Activated naive CD4-positive, alpha-beta T cell treated with anti-CD3 and anti-CD28 coated beads for 36 hours (primary cell): ENCODE measurements around the gene DPP9. TPM values are rescaled to one million over a fixed set of nuclear protein-coding genes. Genes with fewer than 3 reads are reported as not detected.

Experiments
- CTCF ChIA-PET: fragments of 350-600 bp; sonication (Branson Sonifier 250); formaldehyde crosslinking; loops from one replicate; lab custom pipeline; 2021; ENCODE audit warnings: antibody characterized with exemption; lab: Charles Lee
- DNase-seq: peaks from one replicate; pipeline ENCODE4 v3.0.0-alpha.2; 2020
- H3K27ac Mint-ChIP-seq: one replicate; pipeline ENCODE4 v1.8.0; 2021; ENCODE audit warnings: mild to moderate bottlenecking, mixed read lengths
- H3K27me3 Mint-ChIP-seq: one replicate; pipeline ENCODE4 v1.8.0; 2021; ENCODE audit warnings: low read depth, mixed read lengths
- H3K36me3 Mint-ChIP-seq: one replicate; pipeline ENCODE4 v1.8.0; 2021; ENCODE audit warnings: low read depth, mixed read lengths
- H3K4me1 Mint-ChIP-seq: one replicate; pipeline ENCODE4 v1.8.0; 2021; ENCODE audit warnings: low read depth, mixed read lengths
- H3K4me3 Mint-ChIP-seq: one replicate; pipeline ENCODE4 v1.8.0; 2021; ENCODE audit warnings: mild to moderate bottlenecking, moderate library complexity, mixed read lengths
- H3K9me3 Mint-ChIP-seq: one replicate; pipeline ENCODE4 v1.8.0; 2021; ENCODE audit warnings: mixed read lengths
- intact Hi-C: fragments of 100-400 bp; cut with micrococcal nuclease; formaldehyde crosslinking; loops from one replicate; pipeline ENCODE4 v1.15.1; 2023
- total RNA-seq, 2 experiments: library from RNA; stranded (reverse); gene quantifications; one replicate each; pipeline ENCODE4 v1.2.3, GENCODE V29; 2021

DPP9 gene
- total RNA-seq, 2 experiments from 2014 or later: 40.8 to 41.9 TPM

DNA sequence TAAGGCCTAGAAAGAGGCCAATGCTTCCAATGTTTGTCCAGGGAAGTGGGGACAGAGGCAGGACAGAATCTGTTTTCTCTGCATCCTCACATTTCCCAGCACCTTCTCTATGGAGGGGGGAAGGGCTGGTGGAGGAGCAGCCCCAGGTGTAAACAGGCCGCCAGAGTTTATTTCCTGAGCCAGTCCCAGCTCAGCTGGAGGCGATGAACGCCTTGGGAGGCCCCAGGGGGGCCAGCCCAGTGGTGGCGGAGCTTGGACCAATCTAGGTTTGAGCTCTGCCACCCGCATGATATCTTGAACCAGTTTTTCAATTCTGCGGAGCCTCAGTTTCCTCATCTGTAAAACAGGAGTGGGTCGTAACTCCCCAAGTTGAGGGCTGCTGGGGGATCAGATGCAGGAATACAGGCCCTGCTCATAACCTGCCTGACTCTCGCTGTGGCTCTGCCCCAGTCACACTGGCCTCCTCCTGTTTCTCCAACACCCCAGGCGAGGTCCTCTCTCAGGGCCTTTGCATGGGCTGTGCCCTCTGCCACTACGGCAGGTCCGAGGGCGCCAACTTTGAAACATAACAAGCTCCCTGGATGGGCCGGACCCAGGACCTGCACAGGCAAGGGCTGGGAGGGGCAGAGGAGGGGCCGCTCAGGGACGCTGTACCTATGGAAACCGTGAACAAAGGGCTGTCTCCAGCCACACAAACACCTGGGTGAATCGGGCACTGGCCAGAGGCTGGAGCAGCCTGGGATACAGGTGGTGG is 83.2 kb downstream of the DPP9 start:
- DNase-seq: no peak

DNA sequence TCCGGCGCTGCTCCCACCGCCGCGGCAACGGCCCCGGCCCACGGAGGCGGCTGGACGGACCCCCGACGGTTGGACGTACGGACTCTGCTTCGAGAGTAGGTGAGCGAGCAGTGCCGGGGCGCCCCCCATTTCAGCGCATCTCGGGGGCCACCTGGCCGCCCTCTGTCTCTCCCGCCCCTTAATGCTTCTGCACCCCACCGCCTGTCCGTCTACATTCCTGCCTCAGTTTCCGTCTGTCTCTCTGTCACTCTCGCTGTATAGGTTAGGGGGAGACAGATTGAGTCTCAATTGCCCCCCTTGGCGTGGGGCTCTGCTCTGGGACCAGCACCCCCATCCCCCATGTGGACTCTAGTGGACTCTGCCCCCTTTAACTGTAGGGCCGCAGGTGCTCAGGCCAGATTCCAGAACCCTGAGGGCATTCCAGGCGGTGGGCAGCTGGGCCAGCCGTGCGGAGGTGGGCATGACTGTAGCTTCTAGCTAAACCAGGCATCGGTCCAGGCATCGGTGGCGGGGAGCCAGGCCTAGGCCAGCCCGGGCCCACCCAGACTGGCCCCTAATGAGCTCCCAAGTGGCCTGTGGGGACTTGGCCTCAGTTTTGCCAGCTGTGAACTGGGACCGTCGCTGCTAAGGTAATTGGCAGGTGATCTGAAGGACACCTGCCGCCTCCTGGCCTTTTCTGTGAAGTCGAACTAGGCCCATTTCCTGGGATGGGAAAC is 84.0 kb downstream of the DPP9 start:
- Mint-ChIP-seq H3K27me3 (no peaks in the 10 kb centered on the region), H3K4me3 (peak overlapping the region; percentile 80), H3K27ac (peak overlapping the region; percentile 72), H3K9me3 (no peaks in the 10 kb centered on the region), H3K4me1 (peaks cover 35% of the 10 kb centered on the region), H3K36me3 (no peaks in the 10 kb centered on the region)
- CTCF ChIA-PET: interaction anchor here (0.8 to 1.4 kb wide), 4 partner anchors 12 to 75 kb away, joined by 3 to 4 read pairs (median 3); no protein-coding TSS in a partner anchor
- peak; percentile 30 for DNase-seq
- intact Hi-C loops: loop anchor here (1.0 kb wide), 4 partner anchors 31 to 168 kb away; partner anchors contain the start of genes FEM1A and MYDGF

More for the DNA sequence above, 83.2 kb downstream of the DPP9 start:
- no peaks in the 10 kb centered on the region for H3K9me3 Mint-ChIP-seq
- H3K4me3 Mint-ChIP-seq: peak overlapping the region; percentile 80
- no peaks in the 10 kb centered on the region for H3K36me3 Mint-ChIP-seq
- CTCF ChIA-PET: interaction anchor here (0.8 to 1.4 kb wide), 4 partner anchors 11 to 76 kb away, joined by 3 to 4 read pairs (median 3); no protein-coding TSS in a partner anchor
- H3K27me3 Mint-ChIP-seq: no peaks in the 10 kb centered on the region
- intact Hi-C loops: no loop called here
- peak overlapping the region; percentile 77 for H3K27ac Mint-ChIP-seq
- peaks cover 35% of the 10 kb centered on the region for H3K4me1 Mint-ChIP-seq

DNA sequence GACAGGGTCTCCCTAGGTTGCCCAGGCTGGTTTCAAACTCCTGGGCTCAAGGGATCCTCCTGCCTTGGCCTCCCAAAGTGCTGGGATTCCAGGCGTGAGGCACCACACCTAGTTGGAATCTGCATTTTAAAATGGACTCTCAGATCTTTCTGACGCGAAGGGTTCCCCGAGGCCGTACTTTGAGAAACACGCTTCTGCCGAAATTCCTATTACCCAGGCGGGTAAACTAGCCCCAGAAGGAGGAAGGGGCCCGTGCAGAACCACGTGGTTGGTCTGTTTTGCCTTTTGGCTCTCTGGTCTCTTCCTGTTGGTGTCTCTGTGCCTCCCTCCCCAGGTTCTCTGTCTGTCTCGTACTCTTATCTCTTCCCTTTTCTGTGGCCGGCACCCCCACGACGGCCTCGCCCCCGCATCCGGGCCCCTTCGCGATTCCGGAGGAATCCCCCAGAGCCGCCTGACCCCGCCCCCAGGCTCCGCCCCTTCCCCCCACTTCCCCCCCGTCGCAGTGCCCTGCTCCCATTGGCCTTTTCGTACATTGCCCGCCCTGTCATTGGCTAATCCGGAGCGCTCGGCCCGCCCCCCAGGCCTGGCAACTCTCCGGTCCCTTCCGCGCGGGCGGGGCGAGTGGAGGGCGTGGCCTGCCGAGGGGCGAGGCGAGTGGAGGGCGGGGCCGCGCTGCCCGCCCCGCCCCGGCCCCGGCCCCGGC is 84.7 kb downstream of the DPP9 start, which contains the start of gene TNFAIP8L1:
Gene TNFAIP8L1 (plus strand): TSS at position 689 of the 703 bp plus-strand sequence. CDS start 12,354 bp downstream, outside the sequence.
- Mint-ChIP-seq H3K27ac (peak within 1 kb of the TSS; percentile 91), H3K4me3 (peak within 1 kb of the TSS; percentile 80), H3K4me1 (peaks cover 35% of the 10 kb centered on the region), H3K9me3 (no peaks in the 10 kb centered on the region), H3K27me3 (no peaks in the 10 kb centered on the region), H3K36me3 (no peaks in the 10 kb centered on the region)
- intact Hi-C loops: loop anchor here (1.0 kb wide), 4 partner anchors 31 to 168 kb away; partner anchors contain the start of genes FEM1A and MYDGF
- CTCF ChIA-PET: interaction anchor here (3.3 to 3.4 kb wide), 2 partner anchors 64 to 71 kb away, joined by 57 to 70 read pairs; no protein-coding TSS in a partner anchor
- DNase-seq: peak; percentile 99

DNA sequence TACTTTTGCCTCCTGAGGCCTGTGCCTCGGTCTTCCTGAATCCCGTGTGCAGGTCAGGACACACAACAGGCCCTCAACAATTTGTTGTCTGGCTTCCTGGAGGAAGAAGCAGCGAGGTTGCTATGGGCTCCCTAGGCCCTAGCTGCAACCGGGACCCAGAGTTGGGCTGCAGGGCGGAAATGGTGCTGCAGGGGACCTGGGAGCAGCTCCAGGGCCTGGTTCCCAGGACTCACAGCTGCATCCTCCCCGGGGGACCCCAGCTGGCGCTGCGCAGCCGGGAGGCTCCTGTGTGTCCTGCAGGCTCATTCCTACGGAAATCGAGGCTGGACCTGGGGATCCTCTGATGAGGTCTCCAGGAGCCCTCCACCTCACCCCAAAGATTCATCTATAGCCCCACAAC is 85.3 kb downstream of the DPP9 start:
- Mint-ChIP-seq H3K36me3 (no peaks in the 10 kb centered on the region), H3K4me1 (peaks cover 35% of the 10 kb centered on the region), H3K4me3 (peak overlapping the region; percentile 21), H3K27ac (peak overlapping the region; percentile 91), H3K9me3 (no peaks in the 10 kb centered on the region), H3K27me3 (no peaks in the 10 kb centered on the region)
- CTCF ChIA-PET: interaction anchor here (2.1 to 3.4 kb wide), 3 partner anchors 63 to 113 kb away, joined by 9 to 70 read pairs (median 57); no protein-coding TSS in a partner anchor
- intact Hi-C loops: no loop called here
- DNase-seq: no peak

DNA sequence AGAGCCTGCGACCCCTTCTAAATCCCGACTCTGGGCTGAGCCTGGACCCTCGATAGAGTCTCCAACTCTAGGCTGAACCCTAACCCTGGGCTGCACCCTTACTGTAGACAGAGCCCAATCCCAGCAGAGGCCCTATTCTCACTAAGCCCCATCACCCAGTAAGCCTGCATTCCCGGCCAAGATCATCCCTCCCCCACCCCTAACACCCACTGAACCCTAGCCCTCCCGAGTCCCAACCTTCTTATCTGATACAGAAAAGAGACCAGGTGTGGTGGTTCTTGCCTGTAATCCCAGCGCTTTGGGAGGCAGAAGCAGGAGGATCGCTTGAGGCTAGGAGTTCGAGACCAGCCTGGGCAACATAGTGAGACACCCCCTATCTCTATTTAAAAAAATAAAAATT is 86.9 kb downstream of the DPP9 start:
- intact Hi-C loops: loop anchor here (1.0 kb wide), 2 partner anchors 60 to 69 kb away; no protein-coding TSS in a partner anchor
- H3K27ac Mint-ChIP-seq: no peak overlapping the region
- peaks cover 34% of the 10 kb centered on the region for H3K4me1 Mint-ChIP-seq
- no peak for DNase-seq
- CTCF ChIA-PET: interaction anchor here (0.7 to 3.4 kb wide), 24 partner anchors 9 to 186 kb away, joined by 3 to 70 read pairs (median 5); partner anchors contain the start of gene SEMA6B
- H3K36me3 Mint-ChIP-seq: no peaks in the 10 kb centered on the region
- H3K4me3 Mint-ChIP-seq: no peak overlapping the region
- no peaks in the 10 kb centered on the region for H3K27me3 Mint-ChIP-seq
- H3K9me3 Mint-ChIP-seq: no peaks in the 10 kb centered on the region

DNA sequence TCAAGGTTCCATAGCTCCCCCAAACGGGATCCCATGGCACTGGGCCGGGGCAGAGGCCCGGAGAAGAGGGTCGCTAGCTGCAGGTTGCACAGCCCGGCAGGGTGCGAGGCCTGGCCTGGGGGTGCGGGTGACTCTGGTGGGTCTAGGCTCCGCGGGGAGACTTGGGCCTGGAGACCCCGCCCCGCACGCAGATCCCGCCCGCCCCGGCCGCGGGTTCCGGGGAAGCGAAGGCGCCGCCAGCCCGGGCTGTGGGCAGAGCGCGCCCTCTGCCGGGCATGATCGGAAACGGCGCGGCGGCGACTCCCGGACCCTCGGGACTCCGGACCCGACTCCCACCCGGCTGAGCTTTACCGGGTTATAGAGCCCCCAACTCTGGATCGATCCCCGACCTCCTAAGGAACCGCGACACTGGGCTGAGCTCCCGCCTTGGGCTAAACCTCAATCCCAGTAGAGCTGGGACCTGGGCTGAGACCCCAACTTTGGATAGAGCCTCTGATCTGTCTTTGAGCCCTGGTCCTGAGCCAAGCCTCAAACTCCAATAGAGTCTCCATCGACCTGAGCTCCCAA is 87.4 kb downstream of the DPP9 start:
- CTCF ChIA-PET: interaction anchor here (0.6 to 3.4 kb wide), 25 partner anchors 9 to 187 kb away, joined by 3 to 70 read pairs (median 5); partner anchors contain the start of gene SEMA6B
- DNase-seq: peak; percentile 75
- intact Hi-C loops: loop anchor here (1.0 kb wide), 2 partner anchors 60 to 69 kb away; no protein-coding TSS in a partner anchor
- no peaks in the 10 kb centered on the region for H3K9me3 Mint-ChIP-seq
- no peaks in the 10 kb centered on the region for H3K27me3 Mint-ChIP-seq
- H3K4me3 Mint-ChIP-seq: peak overlapping the region; percentile 34
- peaks cover 31% of the 10 kb centered on the region for H3K4me1 Mint-ChIP-seq
- H3K27ac Mint-ChIP-seq: no peak overlapping the region
- no peaks in the 10 kb centered on the region for H3K36me3 Mint-ChIP-seq

DNA sequence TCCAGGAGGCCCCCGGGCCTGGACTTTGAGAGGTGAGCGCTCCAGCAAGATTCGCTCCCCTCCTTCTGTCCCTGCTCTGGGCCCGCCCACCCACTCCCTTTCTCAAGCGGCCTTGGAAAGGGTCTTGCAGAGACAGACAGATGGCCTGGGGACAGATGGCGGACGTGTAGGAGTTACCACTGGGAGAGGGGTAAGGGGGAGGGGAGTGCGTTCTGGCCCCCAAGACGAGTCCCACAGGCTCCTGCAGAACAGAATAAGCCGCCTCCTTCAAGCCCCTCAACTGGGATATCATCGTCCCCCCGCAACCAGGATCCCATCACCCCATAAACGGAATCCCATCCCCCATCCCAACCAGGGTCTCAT is 87.9 kb downstream of the DPP9 start:
- CTCF ChIA-PET: interaction anchor here (0.6 to 3.4 kb wide), 18 partner anchors 11 to 187 kb away, joined by 3 to 70 read pairs (median 6); partner anchors contain the start of gene SEMA6B
- intact Hi-C loops: loop anchor here (1.0 kb wide), 2 partner anchors 59 to 68 kb away; no protein-coding TSS in a partner anchor
- H3K4me1 Mint-ChIP-seq: peaks cover 27% of the 10 kb centered on the region
- H3K9me3 Mint-ChIP-seq: no peaks in the 10 kb centered on the region
- H3K36me3 Mint-ChIP-seq: no peaks in the 10 kb centered on the region
- DNase-seq: no peak
- H3K4me3 Mint-ChIP-seq: peak overlapping the region; percentile 34
- H3K27ac Mint-ChIP-seq: no peak overlapping the region
- no peaks in the 10 kb centered on the region for H3K27me3 Mint-ChIP-seq

DNA sequence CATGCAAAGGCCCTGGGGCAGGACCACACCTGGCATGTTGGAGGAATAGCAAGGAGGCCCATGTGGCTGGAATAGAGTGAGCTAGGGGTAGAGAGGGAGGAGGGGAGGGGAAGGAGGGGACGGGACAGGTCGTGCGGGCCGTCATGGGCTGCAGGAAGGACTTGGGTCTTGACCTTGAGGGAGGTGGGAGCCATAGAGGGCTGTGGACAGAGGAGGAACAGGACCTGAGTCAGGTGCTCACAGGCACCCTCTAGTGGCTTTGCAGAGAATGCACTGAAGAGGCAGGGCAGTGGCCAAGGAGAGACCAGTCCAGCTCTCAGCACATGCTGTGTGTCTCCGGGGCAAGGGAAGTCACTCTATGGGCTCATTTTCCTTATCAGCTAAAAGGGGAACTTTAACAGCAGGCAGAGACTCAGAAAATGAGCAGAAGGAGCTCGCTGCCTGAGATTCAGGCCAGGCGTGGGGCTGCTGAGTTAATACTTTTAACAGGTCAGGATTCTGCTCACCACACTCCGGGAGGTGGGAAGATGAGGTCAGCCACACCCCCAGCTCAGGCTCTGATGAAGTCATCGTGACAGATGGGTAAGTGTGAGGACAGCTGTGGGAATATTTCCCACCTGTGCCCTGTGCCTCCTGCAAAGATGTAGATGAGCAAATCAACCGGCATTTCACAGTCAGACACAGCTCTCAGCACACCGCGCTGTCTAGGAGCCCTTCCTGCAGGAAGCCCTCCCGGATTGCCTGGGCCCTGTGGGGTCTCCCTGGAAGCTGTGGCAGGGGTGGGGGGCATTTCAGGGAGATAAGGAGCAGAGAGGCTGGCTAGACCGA is 90.3 kb downstream of the DPP9 start:
- Mint-ChIP-seq H3K27ac (peak overlapping the region; percentile 48), H3K4me3 (no peak overlapping the region), H3K4me1 (peaks cover 13% of the 10 kb centered on the region), H3K36me3 (no peaks in the 10 kb centered on the region), H3K27me3 (no peaks in the 10 kb centered on the region), H3K9me3 (no peaks in the 10 kb centered on the region)
- intact Hi-C loops: no loop called here
- peak; percentile 67 for DNase-seq
- CTCF ChIA-PET: interaction anchor here (0.6 to 4.0 kb wide), 19 partner anchors 8 to 281 kb away, joined by 3 to 35 read pairs (median 4); no protein-coding TSS in a partner anchor
